ENCODE data around the gene CCZ1.
"Not testable (repeated sequence)": the region's sequence is repeated elsewhere in the genome, so short reads cannot be mapped to it uniquely, and the experiment has no call there.

- not testable (repeated sequence) for TF ChIP-seq CTCF (IDR thresholded peaks at IDR 0.05 in 4 of 5, conservative IDR thresholded peaks at IDR 0.05 in 1 of 5); POLR2A (IDR thresholded peaks at IDR 0.05)
Measured at GRCh38 chr7:5963205-5963604, 64.7 kb downstream of the CCZ1 start.

All from gastrocnemius medialis (tissue), 4 donors.